GM13976 (cell line): Measurements from ENCODE around the gene NDFIP2.
A peak's percentile ranks its signal among the peaks of the same experiment; 100 is the strongest.

ENCODE experiments used
- DNase-seq: peaks from one replicate; pipeline ENCODE4 v3.0.0; 2012; ENCODE audit warnings: low spot score
- in situ Hi-C: fragments of 300-500 bp; cut with MboI; formaldehyde crosslinking; loops from one replicate; pipeline ENCODE4 v1.12.0; 2022; ENCODE audit warnings: low sequenced_read_pairs, mixed read lengths, inconsistent platforms; ENCODE audit not compliant: unreplicated experiment
- TF ChIP-seq, protein P1 (sequence below): IDR thresholded peaks from 2 replicates; pipeline ENCODE4 v1.5.1; 2012; ENCODE audit warnings: borderline replicate concordance, mild to moderate bottlenecking; ENCODE audit not compliant: insufficient read depth; ENCODE audit errors: extremely low read depth, missing control alignments, control extremely low read depth

Gene NDFIP2

GRCh38 chr13:79448413-79448812, 32.5 kb upstream of the NDFIP2 start:
- in situ Hi-C loops, result no loop called here
- TF ChIP-seq, protein P1, sequence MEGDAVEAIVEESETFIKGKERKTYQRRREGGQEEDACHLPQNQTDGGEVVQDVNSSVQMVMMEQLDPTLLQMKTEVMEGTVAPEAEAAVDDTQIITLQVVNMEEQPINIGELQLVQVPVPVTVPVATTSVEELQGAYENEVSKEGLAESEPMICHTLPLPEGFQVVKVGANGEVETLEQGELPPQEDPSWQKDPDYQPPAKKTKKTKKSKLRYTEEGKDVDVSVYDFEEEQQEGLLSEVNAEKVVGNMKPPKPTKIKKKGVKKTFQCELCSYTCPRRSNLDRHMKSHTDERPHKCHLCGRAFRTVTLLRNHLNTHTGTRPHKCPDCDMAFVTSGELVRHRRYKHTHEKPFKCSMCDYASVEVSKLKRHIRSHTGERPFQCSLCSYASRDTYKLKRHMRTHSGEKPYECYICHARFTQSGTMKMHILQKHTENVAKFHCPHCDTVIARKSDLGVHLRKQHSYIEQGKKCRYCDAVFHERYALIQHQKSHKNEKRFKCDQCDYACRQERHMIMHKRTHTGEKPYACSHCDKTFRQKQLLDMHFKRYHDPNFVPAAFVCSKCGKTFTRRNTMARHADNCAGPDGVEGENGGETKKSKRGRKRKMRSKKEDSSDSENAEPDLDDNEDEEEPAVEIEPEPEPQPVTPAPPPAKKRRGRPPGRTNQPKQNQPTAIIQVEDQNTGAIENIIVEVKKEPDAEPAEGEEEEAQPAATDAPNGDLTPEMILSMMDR, result no peak
- DNase-seq, result no peak

- in situ Hi-C loops, result no loop called here
- TF ChIP-seq, protein P1, result no peak
- no peak for DNase-seq
Measured at GRCh38 chr13:79450110-79450509, 30.8 kb upstream of the NDFIP2 start.

GRCh38 chr13:79451500-79451962, 29.4 kb upstream of the NDFIP2 start:
- peak; percentile 66 for DNase-seq
- TF ChIP-seq, protein P1, result no peak
- in situ Hi-C loops, result no loop called here

DNA sequence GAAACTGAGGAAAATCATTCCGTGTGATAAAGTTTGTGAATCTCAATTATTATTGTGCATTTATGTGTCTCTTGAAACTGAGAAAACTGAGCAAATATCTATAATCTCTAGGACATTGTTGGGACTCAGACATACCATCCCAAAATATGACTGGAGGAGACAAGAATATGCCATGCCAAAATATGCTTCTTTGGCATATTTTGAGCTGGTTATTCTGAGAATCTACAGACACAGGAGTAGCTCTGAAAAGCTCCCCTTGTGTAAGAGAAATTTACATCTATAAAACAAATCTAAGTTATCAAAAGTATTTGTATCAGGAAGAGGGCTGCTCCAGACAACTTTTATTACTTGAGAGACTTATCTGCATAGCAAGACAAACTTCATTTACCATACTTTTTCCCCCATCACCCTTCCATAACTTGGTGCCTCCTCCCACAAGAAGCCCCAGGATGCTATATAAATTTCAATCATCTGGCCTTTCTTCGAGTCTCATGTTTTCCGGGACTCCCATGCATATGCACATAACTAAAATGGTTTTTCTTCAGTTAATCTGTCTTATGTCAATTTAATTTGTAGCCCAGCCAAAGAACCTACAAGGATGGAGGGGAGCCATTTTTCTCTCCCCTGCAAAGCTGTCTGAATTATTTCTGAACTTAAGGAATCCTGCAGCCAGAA, 28.6 kb upstream of the NDFIP2 start:
- in situ Hi-C loops, result no loop called here
- TF ChIP-seq, protein P1, result no peak
- no peak for DNase-seq

GRCh38 chr13:79455331-79455730, 25.6 kb upstream of the NDFIP2 start:
- TF ChIP-seq, protein P1, result no peak
- in situ Hi-C loops, result no loop called here
- DNase-seq, result no peak

- DNase-seq, result no peak
- in situ Hi-C loops, result no loop called here
- TF ChIP-seq, protein P1, result no peak
Measured at GRCh38 chr13:79456051-79456450, 24.9 kb upstream of the NDFIP2 start.

- no peak for DNase-seq
- in situ Hi-C loops, result no loop called here
- TF ChIP-seq, protein P1, result no peak
Measured at GRCh38 chr13:79456656-79457365, 24.1 kb upstream of the NDFIP2 start.
